Karpas-422 (cell line): ENCODE measurements around the gene CHST9. TPM values are rescaled to one million over a fixed set of nuclear protein-coding genes. Genes with fewer than 3 reads are reported as not detected.
"Not testable (repeated sequence)": the region's sequence is repeated elsewhere in the genome, so short reads cannot be mapped to it uniquely, and the experiment has no call there.

Experiments
- DNase-seq: peaks from one replicate; pipeline ENCODE4 v3.0.0-alpha.2; 2015
- H2AFZ ChIP-seq: fragments of 200-600 bp; sonication (generic); 2 replicates; pipeline ENCODE4 v1.6.1; 2014; ENCODE audit warnings: antibody characterized with exemption, low read length, mixed read lengths
- H3K27ac ChIP-seq: fragments of 200-600 bp; sonication (generic); 2 replicates; pipeline ENCODE4 v1.5.1; 2014; ENCODE audit warnings: mild to moderate bottlenecking, low read length, moderate library complexity
- H3K27me3 ChIP-seq: fragments of 200-600 bp; sonication (generic); 2 replicates; pipeline ENCODE4 v1.6.1; 2014; ENCODE audit warnings: low read length, mixed read lengths
- H3K36me3 ChIP-seq: fragments of 200-600 bp; sonication (generic); 2 replicates; pipeline ENCODE4 v1.6.1; 2014; ENCODE audit warnings: low read length, mixed read lengths; ENCODE audit not compliant: insufficient read depth
- H3K4me1 ChIP-seq: fragments of 200-600 bp; sonication (generic); 2 replicates; pipeline ENCODE4 v1.6.1; 2014; ENCODE audit warnings: mild to moderate bottlenecking, low read length, mixed read lengths
- H3K4me2 ChIP-seq: fragments of 200-600 bp; sonication (generic); 2 replicates; pipeline ENCODE4 v1.6.1; 2014; ENCODE audit warnings: low read length, low read depth, mild to moderate bottlenecking; ENCODE audit not compliant: poor library complexity, severe bottlenecking
- H3K4me3 ChIP-seq: fragments of 200-600 bp; sonication (generic); 2 replicates; pipeline ENCODE4 v1.5.1; 2014; ENCODE audit warnings: mild to moderate bottlenecking, antibody characterized with exemption, low read length, mixed read lengths
- H3K79me2 ChIP-seq: fragments of 200-600 bp; sonication (generic); 2 replicates; pipeline ENCODE4 v1.6.1; 2014; ENCODE audit warnings: mild to moderate bottlenecking, low read length, mixed read lengths
- H3K9ac ChIP-seq: fragments of 200-600 bp; sonication (generic); 2 replicates; pipeline ENCODE4 v1.6.0; 2014; ENCODE audit warnings: low read length
- H3K9me2 ChIP-seq: fragments of 200-600 bp; sonication (generic), shearing (Covaris generic); replicated peaks from 2 replicates; pipeline ENCODE4 v1.6.0; 2014; ENCODE audit warnings: mild to moderate bottlenecking, low read length, moderate library complexity; ENCODE audit not compliant: insufficient read depth
- H3K9me3 ChIP-seq: fragments of 300-700, 200-600 bp; sonication (generic); 2 replicates; pipeline ENCODE4 v1.6.1; 2014; ENCODE audit warnings: low read length, mixed read lengths
- H4K20me1 ChIP-seq: fragments of 200-600 bp; sonication (generic); 2 replicates; pipeline ENCODE4 v1.6.1; 2014; ENCODE audit warnings: mild to moderate bottlenecking, antibody characterized with exemption, low read length, low read depth; ENCODE audit not compliant: insufficient read depth
- total RNA-seq: library from RNA; depleted of rRNA; stranded (reverse); fragments of >200 nt; shearing (Covaris generic); gene quantifications from 2 replicates; pipeline ENCODE4 v1.2.3, GENCODE V29; 2014; ENCODE audit warnings: low replicate concordance; rRNA removed

The CHST9 gene, protein sequence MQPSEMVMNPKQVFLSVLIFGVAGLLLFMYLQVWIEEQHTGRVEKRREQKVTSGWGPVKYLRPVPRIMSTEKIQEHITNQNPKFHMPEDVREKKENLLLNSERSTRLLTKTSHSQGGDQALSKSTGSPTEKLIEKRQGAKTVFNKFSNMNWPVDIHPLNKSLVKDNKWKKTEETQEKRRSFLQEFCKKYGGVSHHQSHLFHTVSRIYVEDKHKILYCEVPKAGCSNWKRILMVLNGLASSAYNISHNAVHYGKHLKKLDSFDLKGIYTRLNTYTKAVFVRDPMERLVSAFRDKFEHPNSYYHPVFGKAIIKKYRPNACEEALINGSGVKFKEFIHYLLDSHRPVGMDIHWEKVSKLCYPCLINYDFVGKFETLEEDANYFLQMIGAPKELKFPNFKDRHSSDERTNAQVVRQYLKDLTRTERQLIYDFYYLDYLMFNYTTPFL
- not detected in 2 replicates for total RNA-seq

DNA sequence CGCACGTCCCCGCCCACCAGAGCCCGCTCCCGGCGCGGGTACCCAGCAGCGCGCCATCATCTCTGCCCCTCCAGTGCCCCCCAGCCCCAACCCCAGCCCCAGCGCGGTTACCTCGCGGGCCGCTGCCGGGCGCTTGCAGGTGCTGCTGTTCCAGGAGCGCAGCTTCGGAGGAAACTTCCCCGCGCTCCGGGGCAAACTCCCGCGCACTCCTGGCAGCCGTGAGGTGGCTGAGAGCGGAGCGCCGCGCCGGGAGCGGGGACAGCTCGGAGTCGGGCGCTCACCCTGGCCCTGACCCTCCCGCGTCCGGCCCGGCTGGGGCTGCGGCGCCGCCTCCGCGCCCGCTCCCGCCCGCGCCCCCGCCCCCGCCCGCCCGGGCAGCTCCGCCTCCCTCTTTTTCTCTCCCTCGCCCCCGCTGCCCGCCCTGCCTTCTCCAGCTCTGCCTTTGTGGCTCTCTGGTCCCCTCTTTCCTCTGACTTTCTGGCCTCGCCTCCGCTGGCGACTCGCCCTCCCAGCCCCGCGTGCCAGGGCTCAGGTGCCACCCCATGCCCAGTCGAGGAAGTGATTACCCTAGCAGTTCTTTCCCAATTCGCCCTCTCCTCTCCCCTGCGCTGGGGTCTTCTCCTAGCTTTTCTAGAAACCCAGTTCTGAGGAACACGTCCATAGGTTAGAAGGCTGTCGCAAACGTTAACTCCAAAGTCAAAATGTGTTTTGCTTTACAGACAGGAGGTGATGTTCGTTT is at the start of gene CHST9:
CHST9 (minus strand) TSS at position 284 of the 739 bp plus-strand sequence. CDS start 42,499 bp downstream, outside the sequence.
- Histone ChIP-seq H3K4me3 (no peak within 1 kb of the TSS), H3K27me3 (no peaks in the 10 kb centered on the region), H3K27ac (no peak within 1 kb of the TSS), H3K9ac (no peak within 1 kb of the TSS), H3K9me2 (no peaks in the 10 kb centered on the region), H3K36me3 (no peaks in the 10 kb centered on the region), H3K79me2 (no peaks in the 10 kb centered on the region), H3K4me1 (no peaks in the 10 kb centered on the region), H4K20me1 (no peaks in the 10 kb centered on the region), H2AFZ (no peak within 1 kb of the TSS), H3K4me2 (no peak within 1 kb of the TSS), H3K9me3 (peaks cover 3% of the 10 kb centered on the region; the same call in 1 of the 2 replicates)
- DNase-seq: no peak

DNA sequence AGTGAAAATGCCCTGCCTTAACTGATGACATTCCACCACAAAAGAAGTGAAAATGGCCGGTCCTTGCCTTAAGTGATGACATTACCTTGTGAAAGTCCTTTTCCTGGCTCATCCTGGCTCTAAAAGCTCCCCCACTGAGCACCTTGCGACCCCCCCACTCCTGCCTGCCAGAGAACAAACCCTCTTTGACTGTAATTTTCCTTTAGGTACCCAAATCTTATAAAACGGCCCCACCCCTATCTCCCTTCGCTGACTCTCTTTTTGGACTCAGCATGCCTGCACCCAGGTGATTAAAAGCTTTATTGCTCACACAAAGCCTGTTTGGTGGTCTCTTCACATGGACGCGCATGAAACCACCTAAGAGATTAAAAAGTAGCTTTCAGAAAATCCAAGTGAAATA is 47.2 kb upstream of the CHST9 start:
- H3K36me3 ChIP-seq, H3K4me2 ChIP-seq, H3K9me3 ChIP-seq, H3K27me3 ChIP-seq, H3K4me1 ChIP-seq, DNase-seq, H3K4me3 ChIP-seq, H4K20me1 ChIP-seq, H3K79me2 ChIP-seq, H3K27ac ChIP-seq, H3K9ac ChIP-seq, H2AFZ ChIP-seq, H3K9me2 ChIP-seq: not testable (repeated sequence)

DNA sequence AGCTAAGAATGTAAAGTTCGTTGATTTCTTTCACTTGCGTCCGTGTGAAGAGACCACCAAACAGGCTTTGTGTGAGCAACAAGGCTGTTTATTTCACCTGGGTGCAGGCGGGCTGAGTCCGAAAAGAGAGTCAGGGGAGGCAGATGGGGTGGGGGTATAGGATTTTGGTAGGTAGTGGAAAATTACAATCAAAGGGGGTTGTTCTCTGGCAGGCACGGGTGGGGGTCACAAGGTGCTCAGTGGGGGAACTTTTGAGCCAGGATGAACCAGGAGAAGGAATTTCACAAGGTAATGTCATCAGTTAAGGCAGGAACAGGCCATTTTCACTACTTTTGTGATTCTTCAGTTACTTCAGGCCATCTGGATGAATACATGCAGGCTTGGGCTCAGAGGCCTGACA is 46.6 kb upstream of the CHST9 start:
- H3K9me2 ChIP-seq, H3K9me3 ChIP-seq, H3K27me3 ChIP-seq, H3K79me2 ChIP-seq, H3K36me3 ChIP-seq, H3K4me3 ChIP-seq, H3K4me1 ChIP-seq, H3K4me2 ChIP-seq, H4K20me1 ChIP-seq, H3K9ac ChIP-seq, H3K27ac ChIP-seq, H2AFZ ChIP-seq, DNase-seq: not testable (repeated sequence)

DNA sequence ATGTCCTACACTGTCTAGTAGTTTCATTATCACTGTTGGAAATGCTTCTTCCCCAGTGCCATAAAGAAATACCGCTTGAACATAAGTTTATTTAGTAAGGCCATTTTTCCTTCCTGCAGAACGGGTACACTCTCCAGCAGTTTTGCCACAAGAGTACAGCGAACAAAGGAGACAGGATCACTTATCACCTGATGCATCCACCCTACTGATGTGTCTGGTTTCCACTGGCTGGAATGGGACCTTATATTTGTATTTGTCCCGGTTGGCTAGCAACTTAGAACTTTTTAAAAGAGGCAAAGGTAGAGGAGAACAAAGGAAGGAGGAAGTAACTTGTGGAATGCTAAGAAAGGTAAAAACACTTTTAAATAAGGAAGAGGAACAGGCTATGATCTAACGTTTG is 46.1 kb upstream of the CHST9 start:
- not testable (repeated sequence) for H4K20me1 ChIP-seq, H3K4me2 ChIP-seq

DNA sequence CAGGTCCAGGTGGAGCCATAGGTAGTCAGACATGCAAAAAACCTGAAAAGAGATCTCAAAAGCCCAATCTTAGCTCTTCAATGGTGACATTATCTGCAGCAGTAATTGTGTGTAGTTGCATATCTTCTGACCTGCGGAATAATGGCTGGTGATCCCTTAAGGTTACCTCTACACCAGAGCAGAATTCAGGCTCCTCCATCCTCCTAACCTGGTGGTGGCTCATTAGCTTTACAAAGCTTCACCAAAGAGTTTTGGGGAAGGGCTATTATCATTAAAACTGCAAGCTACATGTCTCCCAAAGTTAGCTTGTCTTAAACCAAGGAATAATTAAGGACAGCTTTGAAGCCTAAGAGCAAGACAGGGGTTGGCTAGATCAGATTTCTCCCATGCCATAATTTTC is 42.6 kb upstream of the CHST9 start:
- no peak overlapping the region for H3K4me2 ChIP-seq
- no peak for DNase-seq
- no peak overlapping the region for H2AFZ ChIP-seq
- H3K27me3 ChIP-seq: no peaks in the 10 kb centered on the region
- H3K9me2 ChIP-seq: no peaks in the 10 kb centered on the region
- no peak overlapping the region for H3K27ac ChIP-seq
- H3K36me3 ChIP-seq: no peaks in the 10 kb centered on the region
- H3K9ac ChIP-seq: no peak overlapping the region
- H4K20me1 ChIP-seq: no peaks in the 10 kb centered on the region
- H3K9me3 ChIP-seq: peaks cover 4% of the 10 kb centered on the region
- no peak overlapping the region for H3K4me3 ChIP-seq
- no peaks in the 10 kb centered on the region for H3K79me2 ChIP-seq
- no peaks in the 10 kb centered on the region for H3K4me1 ChIP-seq

More for the DNA sequence above, 46.1 kb upstream of the CHST9 start:
- H3K27ac ChIP-seq, H3K9me2 ChIP-seq, H3K9ac ChIP-seq, H3K79me2 ChIP-seq, H3K9me3 ChIP-seq, H3K27me3 ChIP-seq, DNase-seq, H3K36me3 ChIP-seq, H2AFZ ChIP-seq, H3K4me1 ChIP-seq, H3K4me3 ChIP-seq: not testable (repeated sequence)

DNA sequence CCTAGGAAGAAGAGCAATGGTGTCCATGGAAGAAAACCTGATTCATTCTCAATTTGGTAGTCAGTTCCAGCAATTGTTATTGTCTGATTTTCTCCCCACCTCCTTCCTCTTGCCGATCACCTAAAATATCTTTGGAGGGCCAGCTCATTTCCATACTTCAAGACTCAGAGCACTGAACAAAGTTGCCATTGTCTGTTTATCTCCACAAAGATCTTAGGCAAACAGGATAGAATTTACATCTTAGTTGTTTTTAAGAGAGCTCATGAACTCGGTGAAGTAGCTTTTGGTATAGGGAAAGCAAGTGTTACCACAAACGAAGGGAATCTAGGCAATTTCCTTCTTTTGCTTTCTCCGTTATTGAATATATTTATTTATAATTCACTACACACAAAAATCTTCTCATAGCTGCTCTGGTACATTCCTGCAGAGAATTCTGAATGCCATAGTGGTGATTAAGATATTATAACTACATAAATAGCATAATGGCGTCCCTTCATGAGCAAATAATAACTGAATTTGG is 41.5 kb upstream of the CHST9 start:
- H3K79me2 ChIP-seq: no peaks in the 10 kb centered on the region
- H2AFZ ChIP-seq: no peak overlapping the region
- peaks cover 4% of the 10 kb centered on the region for H3K9me3 ChIP-seq
- H3K4me2 ChIP-seq: no peak overlapping the region
- H3K4me3 ChIP-seq: no peak overlapping the region
- H3K27ac ChIP-seq: no peak overlapping the region
- no peak for DNase-seq
- no peaks in the 10 kb centered on the region for H3K9me2 ChIP-seq
- H3K4me1 ChIP-seq: no peaks in the 10 kb centered on the region
- no peaks in the 10 kb centered on the region for H3K36me3 ChIP-seq
- H3K27me3 ChIP-seq: no peaks in the 10 kb centered on the region
- H4K20me1 ChIP-seq: no peaks in the 10 kb centered on the region
- no peak overlapping the region for H3K9ac ChIP-seq

DNA sequence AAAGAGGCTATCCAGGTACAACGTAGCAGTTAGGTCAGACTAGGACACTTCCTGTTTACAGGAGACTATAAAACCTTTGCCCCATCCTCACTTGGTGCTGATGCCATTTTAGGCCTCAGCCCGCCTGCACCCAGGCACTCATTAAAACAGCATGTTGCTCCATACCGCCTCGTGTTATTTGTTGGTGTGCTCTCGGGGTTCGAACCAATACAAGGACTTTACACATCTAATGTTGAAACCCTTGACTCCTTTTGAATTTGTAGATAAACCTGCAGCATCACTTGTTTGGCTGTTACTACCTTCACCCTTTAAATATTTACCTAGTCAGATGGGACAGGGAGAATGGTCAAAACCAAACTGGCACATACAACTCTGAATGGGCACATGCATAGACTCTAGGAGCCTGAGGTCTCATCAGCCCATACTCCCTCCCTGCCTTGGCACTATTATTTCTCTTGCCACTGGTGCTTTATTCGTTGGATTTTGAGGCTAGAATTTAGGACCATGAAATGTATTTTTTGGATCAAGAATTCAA is 40.9 kb upstream of the CHST9 start:
- Histone ChIP-seq H4K20me1 (no peaks in the 10 kb centered on the region), H2AFZ (no peak overlapping the region), H3K9ac (no peak overlapping the region), H3K27me3 (no peaks in the 10 kb centered on the region), H3K9me2 (no peaks in the 10 kb centered on the region), H3K27ac (no peak overlapping the region), H3K4me1 (no peaks in the 10 kb centered on the region), H3K79me2 (no peaks in the 10 kb centered on the region), H3K9me3 (peaks cover 4% of the 10 kb centered on the region), H3K36me3 (no peaks in the 10 kb centered on the region), H3K4me2 (no peak overlapping the region), H3K4me3 (no peak overlapping the region)
- no peak for DNase-seq
